ENCODE measurements around the gene SLC4A5.

DNA sequence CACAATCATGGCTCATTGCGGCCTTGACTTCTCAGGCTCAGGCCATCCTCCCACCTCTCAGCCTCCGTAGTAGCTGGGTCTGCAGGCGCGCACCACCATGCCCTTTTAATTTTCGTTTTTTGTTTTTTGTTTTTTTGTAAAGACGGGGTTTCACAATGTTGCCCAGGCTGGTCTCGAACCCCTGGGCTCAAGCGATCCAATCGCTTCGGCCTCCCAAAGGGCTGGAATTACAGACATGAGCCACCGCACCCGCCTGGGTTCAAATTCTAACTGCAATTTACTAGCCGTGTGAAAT lies 49.2 kb upstream of the SLC4A5 start:
- TF ChIP-seq CTCF (IDR thresholded peaks at IDR 0.05) (no peak), POLR2A (IDR thresholded peaks at IDR 0.05) (no peak)
